ENCODE results near the gene HCFC1R1. TPM values are rescaled to one million over a fixed set of nuclear protein-coding genes. Genes with fewer than 3 reads are reported as not detected.
A peak's percentile ranks its signal among the peaks of the same experiment; 100 is the strongest.
"Not testable (repeated sequence)": the region's sequence is repeated elsewhere in the genome, so short reads cannot be mapped to it uniquely, and the experiment has no call there.

Gene HCFC1R1
- 2.6 and 5.2 TPM in 2 replicates for total RNA-seq

GRCh38 chr16:3023669-3024478, at the start of gene HCFC1R1, which contains the start of gene THOC6:
Gene HCFC1R1, minus strand, starts transcription at chr16:3023942. Its CDS starts 1 bp downstream, at chr16:3023941.
Gene THOC6, plus strand, starts transcription at chr16:3024035. Its CDS starts 292 bp downstream, at chr16:3024327.
- DNase-seq, result peak; percentile 99

GRCh38 chr16:3073448-3073847, 49.7 kb upstream of the HCFC1R1 start:
- DNase-seq, result no peak

GRCh38 chr16:3072576-3073263, 49.0 kb upstream of the HCFC1R1 start:
- not testable (repeated sequence) for DNase-seq

- DNase-seq, result not testable (repeated sequence)
Observed at GRCh38 chr16:3072148-3072547, 48.4 kb upstream of the HCFC1R1 start.

- DNase-seq, result no peak
Observed at GRCh38 chr16:3071655-3072054, 47.9 kb upstream of the HCFC1R1 start.

- no peak for DNase-seq
Observed at GRCh38 chr16:3070608-3071111, 46.9 kb upstream of the HCFC1R1 start.

GRCh38 chr16:3069146-3069545, 45.4 kb upstream of the HCFC1R1 start:
- DNase-seq, result not testable (repeated sequence)

GRCh38 chr16:3068487-3068886, 44.7 kb upstream of the HCFC1R1 start:
- no peak for DNase-seq

GRCh38 chr16:3066440-3066748, 42.7 kb upstream of the HCFC1R1 start:
- DNase-seq, result no peak

- no peak for DNase-seq
Observed at GRCh38 chr16:3065742-3066439, 42.1 kb upstream of the HCFC1R1 start.

GRCh38 chr16:3065069-3065741, 41.5 kb upstream of the HCFC1R1 start, which contains the start of gene IL32:
Gene IL32, plus strand, starts transcription at chr16:3065640. Its CDS starts 172 bp downstream, at chr16:3065812.
- DNase-seq, result peak; percentile 94

GRCh38 chr16:3063625-3064386, 40.1 kb upstream of the HCFC1R1 start:
- DNase-seq, result no peak

GRCh38 chr16:3062553-3062952, 38.8 kb upstream of the HCFC1R1 start:
- DNase-seq, result no peak

GRCh38 chr16:3060339-3061127, 36.8 kb upstream of the HCFC1R1 start:
- no peak for DNase-seq

- no peak for DNase-seq
Observed at GRCh38 chr16:3059723-3060242, 36.0 kb upstream of the HCFC1R1 start.

GRCh38 chr16:3059041-3059722, 35.4 kb upstream of the HCFC1R1 start:
- DNase-seq, result peak; percentile 88

- peak; percentile 54 for DNase-seq
Observed at GRCh38 chr16:3058139-3059030, 34.6 kb upstream of the HCFC1R1 start.

GRCh38 chr16:3057181-3058138, 33.7 kb upstream of the HCFC1R1 start:
- no peak for DNase-seq

Data from dermis blood vessel endothelial cell (primary cell).